Stimulated activated CD8-positive, alpha-beta memory T cell treated with anti-CD3 and anti-CD28 coated beads, Interleukin-4, amount 100 ng/mL, for 1 hour (primary cell): Measurements from ENCODE around the gene RABAC1.
"Not testable (repeated sequence)": the region's sequence is repeated elsewhere in the genome, so short reads cannot be mapped to it uniquely, and the experiment has no call there.

Experiments used
- DNase-seq, 2 donors: peaks; one replicate each; pipeline ENCODE4 v3.0.0-alpha.2; 2020; ENCODE audit warnings: low read depth in 2 of 2, low spot score in 1 of 2

The RABAC1 gene

GRCh38 chr19:41947091-41947490, 12.0 kb downstream of the RABAC1 start:
- DNase-seq, result no peak

- peak; percentile 68 to 77 for DNase-seq
Observed at GRCh38 chr19:41945135-41945766, 13.9 kb downstream of the RABAC1 start.

GRCh38 chr19:41944336-41944735, 14.8 kb downstream of the RABAC1 start:
- no peak for DNase-seq

GRCh38 chr19:41941410-41942202, 17.5 kb downstream of the RABAC1 start:
- DNase-seq, result no peak

GRCh38 chr19:41940731-41941409, 18.3 kb downstream of the RABAC1 start:
- DNase-seq, result no peak

- DNase-seq, result no peak
Observed at GRCh38 chr19:41939861-41940730, 19.0 kb downstream of the RABAC1 start.

- DNase-seq, result not testable (repeated sequence)
Observed at GRCh38 chr19:41939209-41939608, 19.9 kb downstream of the RABAC1 start.

GRCh38 chr19:41937525-41938468, 21.3 kb downstream of the RABAC1 start:
- no peak for DNase-seq

- DNase-seq, result no peak
Observed at GRCh38 chr19:41936961-41937360, 22.2 kb downstream of the RABAC1 start.

GRCh38 chr19:41936416-41936850, 22.7 kb downstream of the RABAC1 start:
- no peak for DNase-seq

GRCh38 chr19:41935760-41936415, 23.2 kb downstream of the RABAC1 start:
- no peak for DNase-seq

- DNase-seq, result peak; percentile 61 to 62
Observed at GRCh38 chr19:41934849-41935374, 24.2 kb downstream of the RABAC1 start.

- DNase-seq, result no peak
Observed at GRCh38 chr19:41933693-41934426, 25.3 kb downstream of the RABAC1 start.

GRCh38 chr19:41932720-41933332, 26.3 kb downstream of the RABAC1 start:
- DNase-seq, result no peak

GRCh38 chr19:41932259-41932719, 26.8 kb downstream of the RABAC1 start:
- no peak for DNase-seq

GRCh38 chr19:41930926-41931592, 28.1 kb downstream of the RABAC1 start:
- no peak for DNase-seq

GRCh38 chr19:41930322-41930722, 28.8 kb downstream of the RABAC1 start:
- no peak for DNase-seq
